Peyer's patch (tissue), 4 donors: ENCODE data around the gene ARPP21. TPM values are rescaled to one million over a fixed set of nuclear protein-coding genes. Genes with fewer than 3 reads are reported as not detected.
"Not testable (repeated sequence)": the region's sequence is repeated elsewhere in the genome, so short reads cannot be mapped to it uniquely, and the experiment has no call there.

Source experiments
- DNase-seq, 3 donors: peaks; one replicate each; pipeline ENCODE4 v3.0.0-alpha.2; 2017 to 2019
- H3K27ac ChIP-seq, 4 donors: fragments of 200-600 bp; sonication (generic); one replicate each; pipeline ENCODE4 v1.5.1; 2016 to 2019
- H3K27me3 ChIP-seq, 2 donors: fragments of 200-600 bp; sonication (generic); one replicate each; pipeline ENCODE4 v1.5.1; 2019
- H3K36me3 ChIP-seq, 3 donors: fragments of 200-600 bp; sonication (generic); one replicate each; pipeline ENCODE4 v1.5.1; 2016 to 2019
- H3K4me1 ChIP-seq, 4 donors: fragments of 200-600 bp; sonication (generic); one replicate each; pipeline ENCODE4 v1.5.1; 2016 to 2019
- H3K4me3 ChIP-seq, 4 donors: fragments of 200-600 bp; sonication (generic); 1 replicate in 3 of 4; 2 replicates in 1 of 4; pipeline ENCODE4 v1.5.1; 2016 to 2019; ENCODE audit warnings: mild to moderate bottlenecking in 1 of 4
- H3K9me3 ChIP-seq, 4 donors: fragments of 200-600 bp; sonication (generic); one replicate each; pipeline ENCODE4 v1.5.1; 2016 to 2019; ENCODE audit warnings: mild to moderate bottlenecking in 1 of 4
- CTCF ChIP-seq, 6 experiments: fragments of 450-650 bp in 4 of 6; fragments of 200-600 bp in 2 of 6; sonication (generic) in 1 of 6; IDR thresholded peaks; one replicate each; pipeline ENCODE4 v1.5.1; 2017 to 2019; ENCODE audit warnings: antibody characterized with exemption in 6 of 6, mild to moderate bottlenecking in 3 of 6, moderate library complexity in 1 of 6
- POLR2A ChIP-seq, 2 donors: fragments of 450-650 bp; IDR thresholded peaks; one replicate each; pipeline ENCODE4 v1.5.1; 2017; ENCODE audit warnings: antibody characterized with exemption in 2 of 2, mild to moderate bottlenecking in 2 of 2, moderate library complexity in 2 of 2
- total RNA-seq, 4 donors: library from RNA; depleted of rRNA; stranded (reverse); fragments of >200 nt; gene quantifications; one replicate each; pipeline ENCODE4 v1.1.0, GENCODE V29; 2016

ARPP21 gene
- total RNA-seq, 4 donors from 2014 or later: 0.27 TPM; not detected in 3

DNA sequence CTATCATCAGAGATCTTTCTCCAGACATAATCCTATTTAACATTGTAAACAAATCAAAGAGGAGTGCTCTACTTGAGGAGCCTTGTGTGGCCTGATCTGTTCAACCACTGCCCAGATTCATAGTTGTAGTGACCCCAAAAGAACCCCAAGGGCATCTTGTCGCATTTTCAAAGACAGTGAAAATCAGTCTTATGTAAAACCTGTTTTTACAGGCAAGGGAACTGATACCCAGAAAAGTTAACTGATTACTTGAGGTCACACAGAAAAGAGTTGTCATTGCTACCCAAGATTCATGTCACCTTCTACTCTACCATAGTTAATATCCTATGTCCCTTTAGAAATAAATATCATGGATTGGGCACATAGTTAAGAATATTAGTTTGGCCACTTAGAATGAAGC lies 40.5 kb upstream of the ARPP21 start:
- H3K9me3 ChIP-seq: no peaks in the 10 kb centered on the region
- TF ChIP-seq CTCF (IDR thresholded peaks at IDR 0.05) (no peak), POLR2A (IDR thresholded peaks at IDR 0.05) (no peak)
- no peaks in the 10 kb centered on the region for H3K27me3 ChIP-seq
- H3K4me1 ChIP-seq: no peaks in the 10 kb centered on the region
- H3K27ac ChIP-seq: no peak overlapping the region
- no peak for DNase-seq
- H3K4me3 ChIP-seq: no peak overlapping the region
- no peaks in the 10 kb centered on the region for H3K36me3 ChIP-seq

- H3K36me3 ChIP-seq: no peaks in the 10 kb centered on the region
- no peak overlapping the region for H3K27ac ChIP-seq
- no peak overlapping the region for H3K4me3 ChIP-seq
- H3K9me3 ChIP-seq: no peaks in the 10 kb centered on the region
- no peak for DNase-seq
- TF ChIP-seq POLR2A (IDR thresholded peaks at IDR 0.05) (no peak), CTCF (IDR thresholded peaks at IDR 0.05) (no peak)
- no peaks in the 10 kb centered on the region for H3K4me1 ChIP-seq
- H3K27me3 ChIP-seq: no peaks in the 10 kb centered on the region
Observed at GRCh38 chr3:35601959-35602358, 37.4 kb upstream of the ARPP21 start.

- no peak overlapping the region for H3K4me3 ChIP-seq
- DNase-seq: no peak
- H3K9me3 ChIP-seq: no peaks in the 10 kb centered on the region
- no peaks in the 10 kb centered on the region for H3K36me3 ChIP-seq
- no peaks in the 10 kb centered on the region for H3K4me1 ChIP-seq
- no peak overlapping the region for H3K27ac ChIP-seq
- no peak for TF ChIP-seq POLR2A (IDR thresholded peaks at IDR 0.05)
- no peak for TF ChIP-seq CTCF (IDR thresholded peaks at IDR 0.05)
- no peaks in the 10 kb centered on the region for H3K27me3 ChIP-seq
Observed at GRCh38 chr3:35602395-35602936, 36.9 kb upstream of the ARPP21 start.

- Histone ChIP-seq H3K27ac (no peak overlapping the region), H3K4me3 (no peak overlapping the region), H3K4me1 (no peaks in the 10 kb centered on the region), H3K36me3 (no peaks in the 10 kb centered on the region), H3K9me3 (no peaks in the 10 kb centered on the region), H3K27me3 (no peaks in the 10 kb centered on the region)
- no peak for TF ChIP-seq POLR2A (IDR thresholded peaks at IDR 0.05)
- no peak for TF ChIP-seq CTCF (IDR thresholded peaks at IDR 0.05)
- no peak for DNase-seq
Observed at GRCh38 chr3:35616346-35616745, 23.0 kb upstream of the ARPP21 start.

- no peaks in the 10 kb centered on the region for H3K27me3 ChIP-seq
- DNase-seq: no peak
- H3K27ac ChIP-seq: no peak overlapping the region
- no peaks in the 10 kb centered on the region for H3K9me3 ChIP-seq
- TF ChIP-seq CTCF (IDR thresholded peaks at IDR 0.05): no peak
- TF ChIP-seq POLR2A (IDR thresholded peaks at IDR 0.05): no peak
- H3K4me1 ChIP-seq: no peaks in the 10 kb centered on the region
- no peaks in the 10 kb centered on the region for H3K36me3 ChIP-seq
- H3K4me3 ChIP-seq: no peak overlapping the region
Observed at GRCh38 chr3:35617370-35617769, 22.0 kb upstream of the ARPP21 start.

- H3K4me1 ChIP-seq, H3K9me3 ChIP-seq, DNase-seq, H3K36me3 ChIP-seq, H3K27me3 ChIP-seq, H3K4me3 ChIP-seq, H3K27ac ChIP-seq: not testable (repeated sequence)
Observed at GRCh38 chr3:35620238-35620637, 19.1 kb upstream of the ARPP21 start.
